GM10248 (cell line): Measurements from ENCODE around the gene UBE2S.

ENCODE experiments used
- CTCF ChIA-PET: fragments of 300-600 bp; sonication (Branson Sonifier 250); formaldehyde crosslinking; extraction: SDS; loops from one replicate; lab custom pipeline; 2021; ENCODE audit warnings: antibody characterized with exemption; lab: Yijun Ruan, JAX
- POLR2A ChIA-PET: fragments of 350-650 bp; sonication (Branson Sonifier 250); formaldehyde crosslinking; extraction: SDS; loops from one replicate; lab custom pipeline; 2020; ENCODE audit warnings: antibody characterized with exemption; lab: Yijun Ruan, JAX
- DNase-seq: peaks from one replicate; pipeline ENCODE4 v3.0.0; 2012; ENCODE audit errors: extremely low spot score
- TF ChIP-seq, protein P1 (sequence below): IDR thresholded peaks from 2 replicates; pipeline ENCODE4 v1.5.1; 2012; ENCODE audit warnings: mild to moderate bottlenecking, low read depth; ENCODE audit errors: extremely low read depth, missing control alignments, control extremely low read depth

The UBE2S gene

DNA sequence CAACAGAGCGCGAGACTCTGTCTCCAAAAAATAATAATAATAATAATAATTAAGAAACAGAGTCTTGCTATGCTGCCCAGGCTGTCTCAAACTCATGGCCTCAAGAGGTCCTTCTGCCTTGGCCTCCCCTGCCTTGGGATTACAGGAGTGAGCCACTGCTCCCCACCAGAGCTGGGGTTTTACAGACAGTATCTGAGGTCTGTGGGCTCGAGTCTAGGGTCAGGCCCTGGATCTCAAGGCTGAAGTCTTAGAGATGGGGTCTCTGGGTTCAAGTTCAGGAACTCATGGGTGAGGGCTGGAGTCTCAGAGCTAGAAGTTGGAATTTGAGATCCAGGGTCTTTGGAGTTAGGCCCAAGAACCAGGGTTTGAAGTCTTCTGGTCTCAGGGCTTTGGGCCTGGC lies 40.8 kb downstream of the UBE2S start:
- DNase-seq: no peak
- TF ChIP-seq, protein P1, sequence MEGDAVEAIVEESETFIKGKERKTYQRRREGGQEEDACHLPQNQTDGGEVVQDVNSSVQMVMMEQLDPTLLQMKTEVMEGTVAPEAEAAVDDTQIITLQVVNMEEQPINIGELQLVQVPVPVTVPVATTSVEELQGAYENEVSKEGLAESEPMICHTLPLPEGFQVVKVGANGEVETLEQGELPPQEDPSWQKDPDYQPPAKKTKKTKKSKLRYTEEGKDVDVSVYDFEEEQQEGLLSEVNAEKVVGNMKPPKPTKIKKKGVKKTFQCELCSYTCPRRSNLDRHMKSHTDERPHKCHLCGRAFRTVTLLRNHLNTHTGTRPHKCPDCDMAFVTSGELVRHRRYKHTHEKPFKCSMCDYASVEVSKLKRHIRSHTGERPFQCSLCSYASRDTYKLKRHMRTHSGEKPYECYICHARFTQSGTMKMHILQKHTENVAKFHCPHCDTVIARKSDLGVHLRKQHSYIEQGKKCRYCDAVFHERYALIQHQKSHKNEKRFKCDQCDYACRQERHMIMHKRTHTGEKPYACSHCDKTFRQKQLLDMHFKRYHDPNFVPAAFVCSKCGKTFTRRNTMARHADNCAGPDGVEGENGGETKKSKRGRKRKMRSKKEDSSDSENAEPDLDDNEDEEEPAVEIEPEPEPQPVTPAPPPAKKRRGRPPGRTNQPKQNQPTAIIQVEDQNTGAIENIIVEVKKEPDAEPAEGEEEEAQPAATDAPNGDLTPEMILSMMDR: no peak
- POLR2A ChIA-PET: no interaction called here
- CTCF ChIA-PET: interaction anchor here (0.9 kb wide), 1 partner anchor 65 kb away, joined by 4 read pairs; no protein-coding TSS in a partner anchor

DNA sequence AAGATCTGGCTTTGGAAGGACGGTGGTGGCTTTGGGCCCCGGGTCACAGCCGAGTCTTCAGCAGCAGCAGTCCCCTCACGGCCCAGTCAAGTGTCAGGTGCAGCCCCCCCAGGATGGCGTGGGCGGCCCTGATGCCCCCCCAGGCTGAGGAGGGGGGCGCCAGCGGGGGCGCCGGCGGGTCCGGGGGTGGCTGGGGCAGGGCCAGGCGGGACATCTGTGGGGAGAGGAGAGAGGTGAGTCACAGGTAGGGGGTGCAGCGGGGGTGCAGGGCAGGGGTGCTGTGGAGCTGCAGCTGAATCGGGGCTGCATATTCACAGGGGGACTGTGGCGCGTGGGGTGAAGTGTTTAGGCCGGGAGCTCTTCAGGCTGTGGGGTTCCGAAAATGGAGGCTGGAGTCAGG lies 41.6 kb downstream of the UBE2S start:
- no peak for DNase-seq
- TF ChIP-seq, protein P1: no peak
- ChIA-PET POLR2A (interaction anchor here (0.7 kb wide), 1 partner anchor 318 kb away, joined by 3 read pairs; no protein-coding TSS in a partner anchor), CTCF (interaction anchor here (0.9 to 1.6 kb wide), 2 partner anchors 52 to 64 kb away, joined by 3 to 4 read pairs; no protein-coding TSS in a partner anchor)

DNA sequence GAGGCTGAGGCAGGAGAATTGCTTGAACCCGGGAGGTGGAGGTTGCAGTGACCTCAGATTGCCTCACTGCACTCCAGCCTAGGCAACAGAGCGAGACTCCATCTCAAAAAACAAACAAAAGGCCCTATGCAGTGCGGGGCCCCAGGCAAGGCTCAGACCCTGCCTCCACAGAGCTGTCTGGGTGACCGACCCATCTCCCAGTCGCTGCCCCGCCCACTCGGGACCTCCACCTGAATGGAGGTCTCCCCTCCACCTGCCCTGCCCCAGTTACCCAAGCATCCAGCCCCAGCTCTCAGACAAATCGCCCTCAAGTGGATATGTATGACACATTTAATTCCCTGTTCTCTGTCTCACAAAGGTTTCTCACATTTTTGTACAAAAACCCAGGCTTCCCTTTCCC lies 42.3 kb downstream of the UBE2S start:
- DNase-seq: no peak
- TF ChIP-seq, protein P1: no peak
- POLR2A ChIA-PET: no interaction called here
- CTCF ChIA-PET: interaction anchor here (1.6 kb wide), 1 partner anchor 53 kb away, joined by 3 read pairs; no protein-coding TSS in a partner anchor

DNA sequence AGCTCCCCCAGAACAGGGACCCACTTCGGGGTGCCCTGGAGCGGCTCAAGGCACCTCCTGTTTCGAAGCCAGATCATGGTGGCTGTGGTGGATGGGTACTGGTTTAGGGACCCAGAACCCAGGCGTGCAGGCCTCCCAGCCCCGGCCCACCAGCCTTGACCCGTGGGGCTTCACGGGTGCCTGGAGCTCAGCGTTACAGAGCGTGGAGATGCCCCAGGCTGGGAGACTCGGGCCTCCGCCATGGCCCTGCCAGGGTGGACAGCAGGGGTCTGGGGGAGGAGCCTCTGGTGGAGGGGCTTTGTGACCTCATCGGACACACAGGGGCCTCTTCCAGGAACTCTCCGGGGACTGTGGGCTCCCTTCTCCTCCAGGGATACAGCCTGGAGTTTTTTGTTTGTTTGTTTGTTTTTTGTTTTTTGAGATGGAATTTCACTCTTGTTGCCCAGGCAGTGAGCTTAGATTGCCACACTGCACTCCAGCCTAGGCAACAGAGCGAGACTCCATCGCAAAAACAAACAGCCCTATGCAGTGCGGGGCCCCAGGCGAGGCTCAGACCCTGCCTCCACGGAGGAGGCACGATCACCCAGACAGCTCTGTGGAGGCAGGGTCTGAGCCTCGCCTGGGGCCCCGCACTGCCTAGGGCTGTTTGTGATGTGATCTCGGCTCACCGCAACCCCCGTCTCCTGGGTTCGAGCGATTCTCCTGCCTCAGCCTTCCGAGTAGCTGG lies 44.4 kb downstream of the UBE2S start, which contains the start of gene GARIN5B:
TSS of gene GARIN5B (minus strand) at position 271 of the 727 bp plus-strand sequence. CDS start at position 77, 194 bp downstream.
- TF ChIP-seq, protein P1: no peak
- DNase-seq: no peak
- ChIA-PET POLR2A (no interaction called here), CTCF (no interaction called here)

DNA sequence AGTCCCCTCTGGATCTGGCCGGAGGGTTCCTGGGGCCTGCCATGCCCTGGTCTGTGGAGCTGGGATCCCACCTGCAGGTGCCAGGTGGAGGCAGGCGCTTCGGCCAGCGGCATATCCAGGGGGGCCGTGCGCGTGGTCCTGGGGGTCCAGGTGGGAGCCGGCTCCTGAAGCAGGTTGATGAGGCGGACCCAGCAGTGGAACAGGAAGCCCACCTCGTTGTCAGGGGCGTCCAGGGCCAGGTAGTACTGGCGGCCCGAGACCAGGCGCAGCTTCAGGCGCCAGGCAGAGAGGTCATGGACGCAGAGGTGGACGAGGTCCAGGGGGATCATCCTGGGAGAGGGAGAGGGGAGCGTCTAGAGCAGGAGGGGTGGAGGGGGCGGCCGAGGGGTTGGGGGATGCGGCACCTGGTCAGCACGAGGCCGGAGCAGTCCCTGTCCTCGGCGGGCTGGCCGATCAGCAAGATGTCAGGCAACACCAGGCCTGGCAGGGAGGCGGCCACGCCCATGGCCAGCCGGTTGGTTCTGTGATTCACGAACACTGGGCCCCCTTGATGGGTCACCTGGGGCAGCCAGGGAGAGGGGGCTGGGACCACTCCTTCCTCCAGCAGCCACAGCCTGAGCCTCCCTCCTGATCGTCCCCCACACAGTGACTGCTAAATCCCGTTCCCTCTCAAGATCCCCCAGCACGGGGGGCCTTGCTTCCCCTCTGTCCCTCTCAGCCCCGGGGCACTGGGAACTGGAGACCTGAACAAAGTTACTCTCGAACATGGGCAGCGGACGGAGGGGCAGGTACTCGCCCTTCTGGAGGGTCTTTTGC lies 45.2 kb downstream of the UBE2S start:
- TF ChIP-seq, protein P1: no peak
- POLR2A ChIA-PET: no interaction called here
- DNase-seq: no peak
- CTCF ChIA-PET: interaction anchor here (1.5 kb wide), 1 partner anchor 105 kb away, joined by 4 read pairs; no protein-coding TSS in a partner anchor

DNA sequence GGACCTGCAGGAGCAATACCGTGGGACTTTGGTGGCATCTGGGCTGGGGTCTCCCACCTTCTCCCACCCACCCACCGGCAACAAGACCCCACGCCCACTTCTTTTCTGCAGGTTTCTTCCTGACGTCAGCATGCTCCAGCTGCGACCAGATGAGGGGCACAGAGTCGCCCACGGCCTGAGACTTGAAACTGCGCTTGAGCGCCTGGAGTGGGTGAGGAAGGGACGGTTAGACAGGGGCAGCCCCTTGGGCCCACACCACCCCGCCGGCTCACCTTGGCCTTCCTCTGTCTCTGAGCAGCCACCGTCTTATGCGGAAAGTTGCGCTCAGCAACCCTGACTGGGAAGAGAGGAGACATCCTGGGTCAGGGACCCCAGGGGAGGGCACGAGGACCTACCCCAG lies 46.7 kb downstream of the UBE2S start:
- POLR2A ChIA-PET: interaction anchor here (0.7 kb wide), 1 partner anchor 109 kb away, joined by 4 read pairs; no protein-coding TSS in a partner anchor
- CTCF ChIA-PET: interaction anchor here (1.5 kb wide), 1 partner anchor 106 kb away, joined by 4 read pairs; no protein-coding TSS in a partner anchor
- no peak for DNase-seq

More for the DNA sequence above, 46.7 kb downstream of the UBE2S start:
- TF ChIP-seq, protein P1: no peak
